Neuronal stem cell (in vitro differentiated cells): ENCODE data around the gene ALCAM.

ENCODE experiments used
- DNase-seq: peaks from one replicate; pipeline ENCODE4 v3.0.0-alpha.2; 2013; ENCODE audit warnings: low spot score
- H2AFZ ChIP-seq: one replicate; pipeline ENCODE4 v1.6.1; 2013; ENCODE audit warnings: mild to moderate bottlenecking, low read length, inconsistent platforms
- H2AK5ac ChIP-seq: 2 replicates; pipeline ENCODE4 v1.6.1; 2013; ENCODE audit warnings: low read depth, mild to moderate bottlenecking, inconsistent platforms, low read length, moderate library complexity, mixed read lengths
- H2BK120ac ChIP-seq: 2 replicates; pipeline ENCODE4 v1.6.1; 2013; ENCODE audit warnings: low read depth, mild to moderate bottlenecking, inconsistent platforms, low read length, moderate library complexity, mixed read lengths
- H2BK12ac ChIP-seq: one replicate; pipeline ENCODE4 v1.6.1; 2013; ENCODE audit warnings: low read length, inconsistent platforms
- H2BK15ac ChIP-seq: 2 replicates; pipeline ENCODE4 v1.6.1; 2013; ENCODE audit warnings: mild to moderate bottlenecking, low read length, inconsistent platforms, mixed read lengths
- H2BK5ac ChIP-seq: one replicate; pipeline ENCODE4 v1.6.1; 2013; ENCODE audit warnings: inconsistent platforms, mild to moderate bottlenecking, low read length, moderate library complexity
- H3K14ac ChIP-seq: one replicate; pipeline ENCODE4 v1.6.1; 2013; ENCODE audit warnings: low read length, inconsistent platforms
- H3K18ac ChIP-seq: 2 replicates; pipeline ENCODE4 v1.6.1; 2013; ENCODE audit warnings: low read length, inconsistent platforms
- H3K23ac ChIP-seq: 2 replicates; pipeline ENCODE4 v1.6.1; 2013; ENCODE audit warnings: low read depth, mild to moderate bottlenecking, mixed read lengths, low read length, inconsistent platforms; ENCODE audit not compliant: poor library complexity
- H3K27ac ChIP-seq: replicated peaks from 3 replicates; pipeline ENCODE4 v1.5.1; 2013; ENCODE audit warnings: low read length, inconsistent platforms
- H3K27me3 ChIP-seq, 3 experiments: 2 replicates each; pipeline ENCODE4 v1.6.1; 2013; ENCODE audit warnings: low read length in 3 of 3, mild to moderate bottlenecking in 2 of 3, inconsistent platforms in 1 of 3, low read depth in 1 of 3, mixed read lengths in 1 of 3, moderate library complexity in 1 of 3; ENCODE audit not compliant: control insufficient read depth in 3 of 3, insufficient read depth in 3 of 3
- H3K36me3 ChIP-seq, 2 donors: replicated peaks in 1 of 2; 2 replicates each; pipeline ENCODE4 v1.6.1; 2013; ENCODE audit warnings: low read length in 2 of 2; ENCODE audit not compliant: control insufficient read depth in 2 of 2, insufficient read depth in 2 of 2
- H3K4ac ChIP-seq: 2 replicates; pipeline ENCODE4 v1.6.1; 2013; ENCODE audit warnings: inconsistent platforms, mild to moderate bottlenecking, low read length, moderate library complexity
- H3K4me1 ChIP-seq, 2 donors: 1 replicate in 1 of 2; 2 replicates in 1 of 2; pipeline ENCODE4 v1.6.1; 2013; ENCODE audit warnings: low read length in 2 of 2, low read depth in 1 of 2; ENCODE audit not compliant: control insufficient read depth in 2 of 2, insufficient read depth in 1 of 2
- H3K4me2 ChIP-seq: one replicate; pipeline ENCODE4 v1.6.1; 2013; ENCODE audit warnings: mild to moderate bottlenecking, low read length, inconsistent platforms; ENCODE audit not compliant: insufficient read depth, poor library complexity, severe bottlenecking
- H3K4me3 ChIP-seq, 2 donors: 2 replicates each; pipeline ENCODE4 v1.5.1; 2013; ENCODE audit warnings: low read length in 2 of 2, mild to moderate bottlenecking in 2 of 2, inconsistent platforms in 1 of 2, moderate library complexity in 1 of 2
- H3K79me1 ChIP-seq: one replicate; pipeline ENCODE4 v1.6.1; 2013; ENCODE audit warnings: low read depth, mild to moderate bottlenecking, inconsistent platforms, low read length, moderate library complexity
- H3K9ac ChIP-seq: one replicate; pipeline ENCODE4 v1.6.1; 2013; ENCODE audit warnings: mild to moderate bottlenecking, low read depth, low read length, inconsistent platforms; ENCODE audit not compliant: poor library complexity
- H3K9me3 ChIP-seq, 2 donors: replicated peaks in 1 of 2; 2 replicates each; pipeline versions ENCODE3 to v1.6.1; 2013; ENCODE audit warnings: low read length in 2 of 2, mild to moderate bottlenecking in 2 of 2, inconsistent platforms in 1 of 2, low read depth in 1 of 2, mixed read lengths in 1 of 2, moderate library complexity in 1 of 2; ENCODE audit not compliant: control insufficient read depth in 2 of 2, insufficient read depth in 1 of 2
- H4K8ac ChIP-seq: one replicate; pipeline ENCODE4 v1.6.1; 2013; ENCODE audit warnings: low read depth, mild to moderate bottlenecking, inconsistent platforms, low read length, moderate library complexity
- H4K91ac ChIP-seq: one replicate; pipeline ENCODE4 v1.6.1; 2013; ENCODE audit warnings: low read length, low read depth, mild to moderate bottlenecking, inconsistent platforms; ENCODE audit not compliant: poor library complexity
- WGBS, 2 donors: extraction: QIAGEN DNeasy Blood & Tissue Kit; methylation state at CpG; one replicate each; pipeline ENCODE4 v1.1.7; 2013; ENCODE audit warnings: missing lambda C conversion rate in 2 of 2, mixed read lengths in 1 of 2; ENCODE audit not compliant: insufficient read length in 2 of 2, insufficient replicate concordance in 1 of 2; ENCODE audit errors: extremely low coverage in 2 of 2; 5-methylcytosine and 5-hydroxymethylcytosine counted together

The ALCAM gene

DNA sequence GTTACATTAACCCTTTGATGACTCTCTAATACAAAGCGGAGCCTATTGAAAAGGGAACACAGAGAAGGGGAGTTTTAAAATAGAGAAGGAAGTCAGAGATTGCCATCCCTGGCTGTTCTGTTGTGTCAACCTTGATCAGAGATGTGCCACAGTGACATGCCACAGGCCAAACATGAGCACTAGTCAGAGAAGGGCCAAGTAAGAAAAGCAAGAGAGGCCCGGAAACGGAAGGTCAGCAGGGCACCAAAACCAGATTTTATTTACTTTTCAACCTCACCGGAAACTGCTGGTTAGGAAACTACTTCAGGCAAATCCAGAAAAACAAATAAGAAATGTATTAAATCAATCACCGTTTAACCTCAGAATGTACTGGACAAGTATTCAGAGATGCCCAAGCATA lies 171.8 kb downstream of the ALCAM start:
- DNase-seq, result no peak
- H2BK15ac ChIP-seq, result no peak overlapping the region

DNA sequence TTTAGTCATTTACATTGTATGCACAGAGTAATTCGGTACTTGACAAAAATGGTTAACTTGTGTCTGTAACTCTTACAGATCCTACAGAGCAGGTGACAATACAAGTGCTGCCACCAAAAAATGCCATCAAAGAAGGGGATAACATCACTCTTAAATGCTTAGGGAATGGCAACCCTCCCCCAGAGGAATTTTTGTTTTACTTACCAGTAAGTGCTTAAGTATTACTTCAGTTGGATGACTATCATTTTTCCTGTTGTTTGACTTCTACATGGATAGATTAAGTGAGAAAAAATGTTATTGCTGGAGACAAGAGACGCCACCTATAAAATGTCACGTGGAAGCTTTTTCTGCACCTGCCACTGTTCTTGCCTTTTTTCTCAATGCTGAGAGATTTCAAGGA lies 173.2 kb downstream of the ALCAM start:
- H2AK5ac ChIP-seq, result no peak overlapping the region
- no peak overlapping the region for H3K4me2 ChIP-seq
- H3K14ac ChIP-seq, result no peak overlapping the region
- no peaks in the 10 kb centered on the region for H3K9me3 ChIP-seq
- no peak overlapping the region for H4K8ac ChIP-seq
- H3K79me1 ChIP-seq, result no peaks in the 10 kb centered on the region
- no peak overlapping the region for H4K91ac ChIP-seq
- no peak overlapping the region for H3K23ac ChIP-seq
- no peak overlapping the region for H2AFZ ChIP-seq
- H3K4me3 ChIP-seq, result no peak overlapping the region
- H3K18ac ChIP-seq, result no peak overlapping the region
- H2BK5ac ChIP-seq, result no peak overlapping the region
- H3K4me1 ChIP-seq, result no peaks in the 10 kb centered on the region
- WGBS, 2 donors, result no CpG with 5 or more reads among the region's 3 CpGs
- H3K36me3 ChIP-seq, result no peaks in the 10 kb centered on the region
- H2BK12ac ChIP-seq, result no peak overlapping the region
- H2BK15ac ChIP-seq, result no peak overlapping the region
- no peak overlapping the region for H3K9ac ChIP-seq
- no peak overlapping the region for H3K27ac ChIP-seq
- no peak overlapping the region for H3K4ac ChIP-seq
- no peak for DNase-seq
- H3K27me3 ChIP-seq, result no peaks in the 10 kb centered on the region
- no peak overlapping the region for H2BK120ac ChIP-seq

More for the DNA sequence above, 171.8 kb downstream of the ALCAM start:
- no peaks in the 10 kb centered on the region for H3K27me3 ChIP-seq
- H3K4ac ChIP-seq, result no peak overlapping the region
- no peaks in the 10 kb centered on the region for H3K9me3 ChIP-seq
- no peak overlapping the region for H2BK120ac ChIP-seq
- H3K4me3 ChIP-seq, result no peak overlapping the region
- no peak overlapping the region for H2BK5ac ChIP-seq
- H3K79me1 ChIP-seq, result no peaks in the 10 kb centered on the region
- H3K9ac ChIP-seq, result no peak overlapping the region
- no peaks in the 10 kb centered on the region for H3K4me1 ChIP-seq
- no peak overlapping the region for H3K14ac ChIP-seq
- no peak overlapping the region for H2AFZ ChIP-seq
- no peak overlapping the region for H4K91ac ChIP-seq
- no peak overlapping the region for H3K4me2 ChIP-seq
- H2BK12ac ChIP-seq, result no peak overlapping the region
- no peak overlapping the region for H3K23ac ChIP-seq
- H3K36me3 ChIP-seq, result peaks cover 0 to 3% of the 10 kb centered on the region in 2 donors
- H3K18ac ChIP-seq, result no peak overlapping the region
- no peak overlapping the region for H2AK5ac ChIP-seq
- H4K8ac ChIP-seq, result no peak overlapping the region
- no peak overlapping the region for H3K27ac ChIP-seq
- no CpG with 5 or more reads among the region's 5 CpGs for whole genome bisulfite sequencing, 2 donors

DNA sequence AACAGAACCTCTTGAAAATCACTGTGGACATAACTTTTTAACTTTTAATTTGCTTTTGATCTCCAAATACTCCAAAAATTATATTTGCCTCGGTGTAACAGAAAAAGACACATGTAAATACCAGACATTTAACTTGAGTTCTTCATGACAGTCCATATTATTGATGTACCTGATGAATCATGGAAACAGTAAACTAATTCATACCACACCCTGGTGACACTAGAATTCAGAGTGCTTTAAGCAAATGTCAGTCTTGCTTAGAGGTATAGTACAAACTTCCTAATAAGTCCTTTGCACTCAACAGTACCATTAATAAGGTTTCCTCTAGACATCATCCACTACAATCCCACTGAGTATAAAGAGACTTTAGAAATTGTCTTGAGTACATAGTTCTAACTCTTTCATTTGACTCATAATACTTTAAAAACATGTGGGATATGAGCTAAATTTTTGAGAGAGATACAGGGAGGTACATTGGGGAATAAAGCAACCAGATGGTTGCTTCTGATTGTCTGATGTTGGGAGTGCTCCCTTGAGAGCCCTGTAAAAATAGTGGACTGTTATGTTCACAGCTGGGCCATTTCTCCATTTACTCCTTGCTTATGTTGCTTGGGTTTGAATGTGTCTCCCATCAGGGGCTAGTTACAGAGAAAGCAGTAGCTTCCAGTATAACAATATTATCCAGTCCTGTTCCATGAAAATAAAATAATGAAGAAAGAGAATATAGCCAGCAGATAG lies 175.7 kb downstream of the ALCAM start:
- H2AK5ac ChIP-seq, result no peak overlapping the region
- no peak overlapping the region for H3K9ac ChIP-seq
- no peaks in the 10 kb centered on the region for H3K27me3 ChIP-seq
- no CpG with 5 or more reads among the region's 1 CpG for WGBS, 2 donors
- no peak overlapping the region for H3K4me3 ChIP-seq
- H3K18ac ChIP-seq, result no peak overlapping the region
- DNase-seq, result no peak
- no peak overlapping the region for H2AFZ ChIP-seq
- no peaks in the 10 kb centered on the region for H3K9me3 ChIP-seq
- no peak overlapping the region for H2BK5ac ChIP-seq
- no peak overlapping the region for H2BK120ac ChIP-seq
- no peak overlapping the region for H2BK12ac ChIP-seq
- H3K4me2 ChIP-seq, result no peak overlapping the region
- no peaks in the 10 kb centered on the region for H3K4me1 ChIP-seq
- no peak overlapping the region for H4K8ac ChIP-seq
- no peaks in the 10 kb centered on the region for H3K79me1 ChIP-seq
- H4K91ac ChIP-seq, result no peak overlapping the region
- no peak overlapping the region for H3K14ac ChIP-seq
- H3K4ac ChIP-seq, result no peak overlapping the region
- no peak overlapping the region for H3K27ac ChIP-seq
- no peak overlapping the region for H2BK15ac ChIP-seq
- H3K36me3 ChIP-seq, result no peaks in the 10 kb centered on the region
- no peak overlapping the region for H3K23ac ChIP-seq

DNA sequence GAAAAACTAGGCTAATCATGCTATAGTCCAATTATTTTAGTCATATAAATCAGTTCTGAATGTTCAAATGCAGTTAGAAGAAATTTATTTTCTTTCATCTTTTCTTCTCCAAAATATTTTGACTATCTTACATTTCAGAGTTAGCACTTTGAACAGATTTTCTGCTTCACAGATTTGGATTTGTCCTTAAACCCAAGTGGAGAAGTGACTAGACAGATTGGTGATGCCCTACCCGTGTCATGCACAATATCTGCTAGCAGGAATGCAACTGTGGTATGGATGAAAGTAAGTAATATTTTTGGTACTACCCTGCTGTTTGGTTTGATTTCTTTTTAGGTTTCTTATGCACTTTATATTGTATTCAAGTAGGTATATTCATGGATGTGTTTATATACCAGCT lies 178.3 kb downstream of the ALCAM start:
- H3K9me3 ChIP-seq, result no peaks in the 10 kb centered on the region
- no peak overlapping the region for H3K18ac ChIP-seq
- H3K27me3 ChIP-seq, result no peaks in the 10 kb centered on the region
- H3K4ac ChIP-seq, result no peak overlapping the region
- no peak overlapping the region for H2AK5ac ChIP-seq
- H3K4me1 ChIP-seq, result no peaks in the 10 kb centered on the region
- no peak overlapping the region for H3K9ac ChIP-seq
- no peak overlapping the region for H3K4me2 ChIP-seq
- H2BK12ac ChIP-seq, result no peak overlapping the region
- no peak overlapping the region for H2BK5ac ChIP-seq
- no peaks in the 10 kb centered on the region for H3K79me1 ChIP-seq
- no peak overlapping the region for H2BK120ac ChIP-seq
- no peak overlapping the region for H3K23ac ChIP-seq
- WGBS, 2 donors, result no CpG with 5 or more reads among the region's 1 CpG
- H4K8ac ChIP-seq, result no peak overlapping the region
- DNase-seq, result no peak
- no peak overlapping the region for H3K14ac ChIP-seq
- no peak overlapping the region for H3K27ac ChIP-seq
- no peaks in the 10 kb centered on the region for H3K36me3 ChIP-seq
- no peak overlapping the region for H3K4me3 ChIP-seq
- H2AFZ ChIP-seq, result no peak overlapping the region
- no peak overlapping the region for H4K91ac ChIP-seq
- no peak overlapping the region for H2BK15ac ChIP-seq
